Psoas muscle (tissue), 8 donors: ENCODE results near the gene LRCH3. TPM values are rescaled to one million over a fixed set of nuclear protein-coding genes. Genes with fewer than 3 reads are reported as not detected.

Source experiments
- ATAC-seq, 4 donors: fragments of 200-7000 bp; cut with Tn5 transposase; one replicate each; pipeline ENCODE4 v1.9.1; 2020; ENCODE audit warnings: moderate library complexity in 3 of 4, mild to moderate bottlenecking in 2 of 4
- DNase-seq, 2 donors: peaks; one replicate each; pipeline ENCODE4 v3.0.0-alpha.2; 2020
- H3K27ac ChIP-seq: fragments of 200-600 bp; one replicate; pipeline ENCODE4 v1.8.0; 2022
- H3K27me3 ChIP-seq, 3 donors: fragments of 200-600 bp in 1 of 3; one replicate each; pipeline versions ENCODE4 v1.6.1 to v1.8.0; 2013 to 2022; ENCODE audit warnings: low read length in 2 of 3, mild to moderate bottlenecking in 2 of 3, moderate library complexity in 1 of 3; ENCODE audit not compliant: insufficient read depth in 3 of 3
- H3K36me3 ChIP-seq, 2 donors: fragments of 200-600 bp in 1 of 2; one replicate each; pipeline versions ENCODE4 v1.6.1 to v1.8.0; 2013 to 2022; ENCODE audit warnings: low read depth in 1 of 2, mild to moderate bottlenecking in 1 of 2, moderate library complexity in 1 of 2; ENCODE audit not compliant: insufficient read depth in 1 of 2
- H3K4me1 ChIP-seq: fragments of 200-600 bp; one replicate; pipeline ENCODE4 v1.8.0; 2022
- H3K4me3 ChIP-seq: fragments of 200-600 bp; one replicate; pipeline ENCODE4 v1.8.0; 2022; ENCODE audit warnings: mild to moderate bottlenecking
- H3K9me3 ChIP-seq: fragments of 200-600 bp; one replicate; pipeline ENCODE4 v1.8.0; 2022
- WGBS, 3 donors: extraction: QIAGEN DNeasy Blood & Tissue Kit; methylation state at CpG; one replicate each; pipeline versions ENCODE4 v1.1.6 to v1.1.7; 2013; 5-methylcytosine and 5-hydroxymethylcytosine counted together
- intact Hi-C, 2 donors: fragments of 100-400 bp; cut with DNase I; formaldehyde crosslinking; loops; one replicate each; pipeline versions ENCODE4 v1.11.0 to v1.14.2; 2022
- long read RNA-seq, 2 donors: library from polyadenylated mRNA; unstranded; transcript quantifications; one replicate each; pipeline ENCODE4 v2.0.0, GENCODE V29; 2021
- polyA plus RNA-seq, 3 donors: library from polyadenylated mRNA; stranded (reverse); fragments of 200-250 nt; gene quantifications; one replicate each; pipeline ENCODE4 v1.2.3, GENCODE V29; 2013
- total RNA-seq, 4 donors: library from RNA; stranded (reverse); fragmentation: NEBNext Ultra II Directional in 2 of 4; extraction: Animal tissue kit (Norgen Biotek cat#: 25700) in 2 of 4; gene quantifications; one replicate each; pipeline versions ENCODE4 v1.2.1 to v1.2.4, GENCODE V29; 2021 to 2023
- TF ChIP-seq, protein P1 (sequence below): fragments of 200-600 bp; IDR thresholded peaks from one replicate; pipeline ENCODE4 v1.8.0; 2022; ENCODE audit warnings: antibody characterized with exemption
- donor health status: healthy with polysubstance abuse.
- donor health status: DM: no; HTN: no; CAD: no; lungs with moderate emphysema.
- donor health status: Bipolar disorder and iron deficiency.
- donor health status: healthy.
- donor health status: DM: yes; HTN: yes; CAD: no.
- donor health status: DM: no; HTN: no; CAD: no.
- donor health status: DM: no; HTN: no; CAD: no.
- donor health status: DM: yes; HTN: yes; CAD: no.

LRCH3 gene
- 10 to 100 TPM; 16.9 to 29.5 (median 25.0) TPM for total RNA-seq
- polyA plus RNA-seq, result 10 to 100 TPM in 2 of 3 donors, 1 to 10 TPM in 1; 7.0 to 13.8 (median 11.5) TPM
- long read RNA-seq, donor 1, partial matches to known transcripts, result 2 of 6 reads
- long read RNA-seq, donor 1, other reads (novel, unspliced or antisense), result 3 of 6 reads
- long read RNA-seq, donor 2, full-length matches to known transcripts, result 6 of 24 reads
- long read RNA-seq, donor 2, partial matches to known transcripts, result 8 of 24 reads
- long read RNA-seq, donor 2, other reads (novel, unspliced or antisense), result 10 of 24 reads

DNA sequence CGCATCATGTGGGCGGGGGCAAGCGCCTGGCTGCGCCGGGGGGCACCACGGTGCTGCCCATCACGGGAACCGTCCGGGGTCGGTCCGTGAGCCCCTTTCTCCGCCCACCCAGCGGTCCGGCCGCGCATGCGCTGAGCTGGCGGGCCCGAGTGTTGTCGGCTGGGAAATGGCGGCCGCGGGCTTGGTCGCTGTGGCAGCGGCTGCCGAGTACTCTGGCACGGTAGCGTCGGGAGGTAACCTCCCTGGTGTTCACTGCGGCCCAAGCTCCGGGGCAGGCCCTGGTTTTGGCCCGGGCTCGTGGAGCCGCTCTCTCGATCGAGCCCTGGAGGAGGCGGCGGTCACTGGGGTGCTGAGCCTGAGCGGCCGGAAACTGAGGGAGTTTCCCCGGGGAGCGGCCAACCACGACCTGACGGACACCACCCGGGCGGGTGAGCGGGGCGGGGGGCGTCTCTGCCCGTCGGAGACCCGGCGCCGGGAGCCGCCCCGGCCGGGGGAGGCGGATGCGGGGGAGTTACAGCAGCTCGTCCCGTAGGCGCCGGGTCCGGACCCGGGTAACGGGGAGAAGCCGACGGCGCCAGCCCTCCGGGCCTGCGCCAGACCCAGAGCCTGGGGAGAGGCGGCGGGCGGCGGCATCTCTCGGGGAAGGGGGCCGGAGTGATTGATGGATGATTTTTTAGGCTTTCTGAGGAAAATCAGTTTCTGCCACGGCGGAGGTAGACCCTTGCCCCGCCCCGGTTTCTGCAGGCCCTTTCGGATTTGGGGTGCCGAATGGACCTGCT lies at the start of gene LRCH3:
Gene LRCH3, plus strand, starts transcription at position 142 of the 779 bp plus-strand sequence. Its CDS starts 25 bp downstream, at position 167.
- Histone ChIP-seq H3K36me3 (peaks cover 0 to 26% of the 10 kb centered on the region in 2 donors), H3K9me3 (no peaks in the 10 kb centered on the region), H3K27me3 (no peaks in the 10 kb centered on the region), H3K4me1 (peaks cover 30% of the 10 kb centered on the region), H3K4me3 (peak within 1 kb of the TSS; percentile 81), H3K27ac (peak within 1 kb of the TSS; percentile 94)
- ATAC-seq (peak; percentile 81 to 89 (median 86)), DNase-seq (peak; percentile 85 to 90)
- intact Hi-C loops, result loop anchor here (2.0 to 5.0 kb wide), 3 partner anchors 33 to 79 kb away; no protein-coding TSS in a partner anchor
- TF ChIP-seq, protein P1, sequence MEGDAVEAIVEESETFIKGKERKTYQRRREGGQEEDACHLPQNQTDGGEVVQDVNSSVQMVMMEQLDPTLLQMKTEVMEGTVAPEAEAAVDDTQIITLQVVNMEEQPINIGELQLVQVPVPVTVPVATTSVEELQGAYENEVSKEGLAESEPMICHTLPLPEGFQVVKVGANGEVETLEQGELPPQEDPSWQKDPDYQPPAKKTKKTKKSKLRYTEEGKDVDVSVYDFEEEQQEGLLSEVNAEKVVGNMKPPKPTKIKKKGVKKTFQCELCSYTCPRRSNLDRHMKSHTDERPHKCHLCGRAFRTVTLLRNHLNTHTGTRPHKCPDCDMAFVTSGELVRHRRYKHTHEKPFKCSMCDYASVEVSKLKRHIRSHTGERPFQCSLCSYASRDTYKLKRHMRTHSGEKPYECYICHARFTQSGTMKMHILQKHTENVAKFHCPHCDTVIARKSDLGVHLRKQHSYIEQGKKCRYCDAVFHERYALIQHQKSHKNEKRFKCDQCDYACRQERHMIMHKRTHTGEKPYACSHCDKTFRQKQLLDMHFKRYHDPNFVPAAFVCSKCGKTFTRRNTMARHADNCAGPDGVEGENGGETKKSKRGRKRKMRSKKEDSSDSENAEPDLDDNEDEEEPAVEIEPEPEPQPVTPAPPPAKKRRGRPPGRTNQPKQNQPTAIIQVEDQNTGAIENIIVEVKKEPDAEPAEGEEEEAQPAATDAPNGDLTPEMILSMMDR, result no peak
- WGBS, 3 donors, result 0 to 1% (median 0%) methylated on average over 64 to 83 of the region's 83 CpGs

DNA sequence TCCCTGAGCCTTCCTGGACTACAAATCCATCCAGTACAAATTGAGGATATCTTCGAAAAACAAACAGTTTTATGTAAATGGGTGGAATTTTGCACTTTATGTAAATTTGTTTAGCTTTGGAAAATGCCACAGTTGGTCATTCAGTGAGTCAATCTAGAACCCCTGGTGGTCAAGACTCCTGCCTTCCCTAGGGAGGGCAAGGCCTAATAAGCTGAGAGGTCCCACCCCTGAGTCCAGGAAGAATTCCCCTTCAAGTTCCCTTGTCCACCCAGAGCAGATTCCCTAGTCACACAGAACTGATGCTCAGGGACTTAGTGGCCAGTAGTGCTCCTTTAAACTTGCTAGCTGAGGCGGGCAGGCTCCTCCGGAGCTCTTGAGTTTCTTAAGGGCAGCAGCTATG lies 48.3 kb upstream of the LRCH3 start:
- Histone ChIP-seq H3K9me3 (no peaks in the 10 kb centered on the region), H3K36me3 (no peaks in the 10 kb centered on the region), H3K4me1 (peaks cover 34% of the 10 kb centered on the region), H3K27ac (no peak overlapping the region), H3K27me3 (no peaks in the 10 kb centered on the region), H3K4me3 (no peak overlapping the region)
- TF ChIP-seq, protein P1, result no peak
- no peak for DNase-seq
- intact Hi-C loops, result no loop called here
- no peak for ATAC-seq
- 76 to 93% (median 85%) methylated on average over 3 of the region's 3 CpGs for WGBS, 3 donors

DNA sequence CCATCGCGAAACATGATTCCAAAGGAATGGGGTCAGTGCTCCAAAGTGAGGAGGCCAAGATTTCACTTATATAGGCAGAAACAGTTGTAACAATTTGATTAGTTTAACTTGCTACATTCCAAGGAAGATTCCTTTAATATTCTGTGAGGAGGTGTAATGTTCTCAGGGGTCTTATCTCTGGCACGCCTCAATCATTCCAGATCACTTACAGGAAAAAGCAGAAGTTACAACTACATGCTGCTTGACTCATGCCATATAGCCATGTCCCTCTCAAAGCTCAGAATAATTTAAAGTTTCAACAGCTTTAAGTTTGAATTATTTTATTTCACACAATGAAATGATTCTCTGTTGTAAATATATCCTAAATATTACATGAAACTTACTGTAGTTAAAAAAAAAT lies 44.8 kb upstream of the LRCH3 start:
- peaks cover 29% of the 10 kb centered on the region for H3K4me1 ChIP-seq
- TF ChIP-seq, protein P1, result no peak
- no peaks in the 10 kb centered on the region for H3K9me3 ChIP-seq
- ATAC-seq, result no peak
- no peaks in the 10 kb centered on the region for H3K36me3 ChIP-seq
- intact Hi-C loops, result no loop called here
- 45 to 64% (median 46%) methylated on average over 3 of the region's 3 CpGs for WGBS, 3 donors
- no peaks in the 10 kb centered on the region for H3K27me3 ChIP-seq
- H3K4me3 ChIP-seq, result peak overlapping the region; percentile 26
- no peak for DNase-seq
- peak overlapping the region; percentile 99 for H3K27ac ChIP-seq

DNA sequence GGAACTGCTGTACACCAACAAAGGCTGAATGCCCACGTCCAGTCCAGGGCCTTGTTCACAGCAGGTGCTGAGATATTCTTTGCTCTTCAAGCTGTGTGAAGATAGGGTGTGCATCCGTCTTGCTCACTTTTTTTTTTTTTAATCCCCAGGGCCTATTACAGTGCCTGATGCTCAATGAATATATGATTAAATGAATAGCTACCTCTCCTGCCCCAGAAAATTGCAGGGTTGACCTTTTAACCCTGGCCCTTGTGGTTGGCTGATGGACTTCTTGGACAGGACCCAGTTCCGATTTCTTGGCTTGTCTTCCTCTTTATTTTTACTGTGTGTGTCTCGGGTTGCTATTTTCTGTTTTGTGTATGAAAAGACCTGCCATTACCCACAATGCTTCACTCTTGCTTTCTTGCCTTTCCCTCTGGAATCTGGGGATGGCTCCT lies 44.2 kb upstream of the LRCH3 start:
- 22 to 51% (median 23%) methylated on average over 4 of the region's 4 CpGs for WGBS, 3 donors
- H3K27me3 ChIP-seq, result no peaks in the 10 kb centered on the region
- H3K9me3 ChIP-seq, result no peaks in the 10 kb centered on the region
- ATAC-seq (no peak), DNase-seq (no peak)
- intact Hi-C loops, result no loop called here
- TF ChIP-seq, protein P1, result no peak
- peak overlapping the region; percentile 99 for H3K27ac ChIP-seq
- no peaks in the 10 kb centered on the region for H3K36me3 ChIP-seq
- peak overlapping the region; percentile 26 for H3K4me3 ChIP-seq
- peaks cover 32% of the 10 kb centered on the region for H3K4me1 ChIP-seq
